ENCODE measurements around the gene INS.
"Not testable (repeated sequence)": the region's sequence is repeated elsewhere in the genome, so short reads cannot be mapped to it uniquely, and the experiment has no call there.

Gene INS

GRCh38 chr11:2132874-2133240, 28.2 kb downstream of the INS start:
- DNase-seq (ENCODE audit: low read depth in 3 of 3): no peak

DNA sequence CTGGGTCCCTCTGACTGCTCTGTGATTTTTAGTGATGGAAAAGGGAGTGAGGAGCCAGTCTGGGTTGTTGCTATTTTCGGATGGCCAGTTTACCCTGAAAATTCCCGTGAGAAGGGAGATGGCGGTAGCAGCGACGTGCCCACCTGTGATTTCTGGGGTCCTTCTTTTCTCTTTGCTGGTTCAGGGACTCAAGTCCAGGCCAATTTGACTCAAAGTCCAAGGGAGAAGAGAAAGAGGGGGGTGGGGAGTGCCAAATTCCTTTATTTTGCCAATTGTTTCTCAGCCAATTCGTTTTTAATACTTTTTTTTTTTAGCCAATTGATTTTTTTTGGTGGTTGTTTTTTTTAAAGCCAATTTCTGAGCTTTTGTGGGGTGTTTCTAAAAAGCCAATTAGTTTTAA, 28.8 kb downstream of the INS start:
- no peak for DNase-seq (ENCODE audit: low read depth in 3 of 3)

DNA sequence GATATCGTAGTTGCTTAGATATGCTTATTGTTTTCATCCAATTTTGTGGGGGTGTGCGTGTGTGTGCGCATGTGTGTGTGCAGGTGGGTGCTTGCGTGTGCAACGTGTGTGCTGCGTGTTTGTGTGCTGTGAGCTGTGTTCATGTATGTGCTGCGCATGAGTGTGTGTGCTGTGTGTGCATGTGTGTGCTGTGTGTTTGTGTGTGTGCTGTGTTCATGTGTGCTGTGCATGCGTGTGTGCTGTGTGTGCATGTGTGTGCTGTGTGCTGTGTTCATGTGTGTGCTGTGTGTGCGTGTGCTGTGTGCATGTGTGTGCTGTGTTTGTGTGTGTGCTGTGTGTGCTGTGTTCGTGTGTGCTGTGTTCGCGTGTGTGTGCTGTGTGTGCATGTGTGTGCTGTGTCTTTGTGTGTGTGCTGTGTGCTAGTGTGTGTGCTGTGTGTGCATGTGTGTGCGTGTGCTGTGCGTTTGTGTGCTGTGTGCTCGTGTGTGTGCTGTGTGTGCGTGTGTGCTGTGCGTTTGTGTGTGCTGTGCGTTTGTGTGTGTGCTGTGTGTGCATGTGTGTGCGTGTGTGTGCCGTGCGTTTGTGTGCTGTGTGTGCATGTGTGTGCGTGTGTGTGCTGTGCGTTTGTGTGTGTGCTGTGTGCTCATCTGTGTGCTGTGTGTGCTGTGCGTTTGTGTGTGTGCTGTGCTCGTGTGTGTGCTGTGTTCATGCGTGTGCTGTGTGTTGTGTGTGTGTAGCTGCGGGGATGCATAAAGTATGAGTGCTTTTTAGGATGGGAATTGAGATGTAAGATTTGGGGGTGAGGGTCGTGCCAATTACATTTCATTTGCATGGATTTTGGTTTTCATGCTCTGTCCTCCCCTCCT, 29.4 kb downstream of the INS start:
- no peak for DNase-seq (ENCODE audit: low read depth in 3 of 3)

GRCh38 chr11:2130881-2131352, 30.1 kb downstream of the INS start:
- DNase-seq (ENCODE audit: low read depth in 3 of 3): no peak

DNA sequence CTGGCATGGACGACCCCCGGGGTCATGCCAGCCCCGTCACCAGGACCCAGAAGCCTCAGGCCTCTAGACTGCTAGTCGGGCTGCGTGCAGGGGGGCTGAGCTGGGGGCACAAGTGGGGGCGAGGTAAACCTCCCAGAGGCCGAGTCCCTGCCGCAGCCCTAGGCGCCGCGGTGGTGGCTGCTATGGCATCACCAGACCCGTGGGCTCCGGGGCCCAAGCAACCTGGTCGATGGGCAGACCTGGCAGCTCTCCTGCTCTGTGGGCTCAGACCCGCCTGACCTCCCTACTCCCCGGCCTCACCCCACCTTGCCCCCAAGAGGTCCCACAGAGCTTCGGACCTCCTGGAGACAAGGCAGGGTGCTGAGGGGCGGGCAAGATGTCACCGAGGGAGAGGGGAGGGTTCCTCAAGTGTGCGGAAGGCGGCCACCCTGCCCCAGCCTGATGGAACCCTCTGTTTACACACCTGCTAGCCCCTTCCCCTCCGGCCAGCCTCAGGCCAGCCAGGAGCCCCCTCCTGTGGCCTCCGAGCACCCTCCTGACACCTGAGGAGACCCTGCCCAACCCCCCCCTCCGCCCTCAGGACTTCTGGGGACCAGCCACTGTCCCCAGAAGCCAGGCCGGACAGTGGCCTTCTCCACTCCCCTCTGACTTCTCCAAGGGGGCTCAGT, 31.2 kb downstream of the INS start:
- DNase-seq (ENCODE audit: low read depth in 3 of 3): no peak

DNA sequence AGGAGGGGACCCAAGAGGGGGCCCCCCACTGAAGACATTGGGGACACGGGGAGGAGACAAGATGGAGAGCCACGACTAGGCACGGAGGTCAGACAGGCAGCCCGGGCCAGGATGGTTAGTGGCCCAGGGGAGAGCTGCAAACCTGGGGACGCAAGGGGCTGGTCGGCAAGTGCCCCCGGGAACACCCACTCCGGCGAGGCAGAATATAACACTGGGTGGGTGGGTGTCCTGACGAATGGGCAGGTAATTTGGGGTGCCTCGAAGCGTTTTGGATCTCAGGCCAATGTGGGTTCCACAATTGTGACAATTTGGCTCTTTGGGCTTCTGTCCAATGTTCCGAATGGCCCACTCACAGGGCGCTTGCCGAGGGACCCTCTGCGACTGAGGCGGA, 31.7 kb downstream of the INS start:
- DNase-seq (ENCODE audit: low read depth in 3 of 3): no peak

DNA sequence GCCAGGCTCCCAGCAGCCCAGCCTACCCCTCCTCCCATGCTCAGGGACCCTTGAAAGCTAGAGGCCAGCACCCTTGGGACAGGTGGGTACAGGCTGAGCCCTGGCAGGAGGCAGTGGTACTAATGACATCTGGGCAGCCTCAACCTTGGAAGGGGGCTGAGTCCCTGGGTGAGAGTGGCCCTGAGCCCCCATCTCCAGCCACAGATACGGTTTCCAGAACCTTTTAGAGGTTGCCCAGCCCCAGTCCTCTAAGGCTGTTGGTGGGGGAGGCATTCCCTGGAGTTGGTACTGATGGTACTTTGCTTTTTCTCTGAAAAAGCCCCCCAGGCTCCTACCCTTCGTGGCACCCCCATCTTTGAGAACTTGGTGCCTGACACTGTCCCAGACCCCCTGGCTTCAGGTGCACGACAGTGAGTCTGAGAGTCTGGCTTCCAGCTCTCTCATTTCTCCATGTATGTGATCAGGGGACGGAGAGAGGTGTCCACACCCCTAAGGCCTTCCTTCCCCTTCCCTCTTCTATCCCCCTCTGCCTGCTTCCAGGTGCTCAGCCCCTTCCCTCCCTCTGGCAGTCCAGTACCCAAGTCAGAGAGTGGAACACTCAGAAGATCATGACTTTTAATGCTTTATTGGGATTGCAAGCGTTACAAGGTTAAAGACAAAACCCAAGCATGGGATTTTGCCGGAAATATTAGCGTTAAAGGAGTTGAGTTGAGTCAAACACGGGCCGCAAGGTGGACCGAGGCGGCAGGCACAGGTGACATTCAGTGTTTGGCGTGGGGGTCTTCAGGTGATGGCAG, 32.3 kb downstream of the INS start:
- no peak for DNase-seq (ENCODE audit: low read depth in 3 of 3)

DNA sequence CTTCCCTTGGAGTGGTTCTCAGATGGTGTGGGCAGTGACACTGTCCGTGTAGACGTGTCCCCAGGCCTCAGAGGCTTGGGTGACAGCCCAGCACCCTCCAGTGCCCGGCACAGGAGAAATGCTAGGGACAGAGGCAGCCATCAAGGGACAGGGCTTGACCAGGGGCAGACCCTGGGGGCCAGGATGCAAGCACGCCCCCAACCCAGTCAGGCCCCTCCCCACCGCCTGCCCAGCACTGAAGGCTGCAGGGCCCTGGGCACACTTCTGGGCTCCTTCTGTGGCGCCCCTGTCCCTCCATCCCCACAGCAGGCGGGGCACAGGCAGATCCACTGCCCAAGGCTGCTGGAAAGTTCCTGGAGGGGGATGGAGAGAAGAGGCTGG, 32.9 kb downstream of the INS start:
- DNase-seq (ENCODE audit: low read depth in 3 of 3): no peak

- no peak for DNase-seq (ENCODE audit: low read depth in 3 of 3)
Measured at GRCh38 chr11:2127482-2128129, 33.4 kb downstream of the INS start.

GRCh38 chr11:2126520-2127085, 34.4 kb downstream of the INS start:
- DNase-seq (ENCODE audit: low read depth in 3 of 3): no peak

- DNase-seq (ENCODE audit: low read depth in 3 of 3): not testable (repeated sequence)
Measured at GRCh38 chr11:2124736-2125484, 36.1 kb downstream of the INS start.

GRCh38 chr11:2123628-2123960, 37.4 kb downstream of the INS start:
- DNase-seq (ENCODE audit: low read depth in 3 of 3): no peak

DNA sequence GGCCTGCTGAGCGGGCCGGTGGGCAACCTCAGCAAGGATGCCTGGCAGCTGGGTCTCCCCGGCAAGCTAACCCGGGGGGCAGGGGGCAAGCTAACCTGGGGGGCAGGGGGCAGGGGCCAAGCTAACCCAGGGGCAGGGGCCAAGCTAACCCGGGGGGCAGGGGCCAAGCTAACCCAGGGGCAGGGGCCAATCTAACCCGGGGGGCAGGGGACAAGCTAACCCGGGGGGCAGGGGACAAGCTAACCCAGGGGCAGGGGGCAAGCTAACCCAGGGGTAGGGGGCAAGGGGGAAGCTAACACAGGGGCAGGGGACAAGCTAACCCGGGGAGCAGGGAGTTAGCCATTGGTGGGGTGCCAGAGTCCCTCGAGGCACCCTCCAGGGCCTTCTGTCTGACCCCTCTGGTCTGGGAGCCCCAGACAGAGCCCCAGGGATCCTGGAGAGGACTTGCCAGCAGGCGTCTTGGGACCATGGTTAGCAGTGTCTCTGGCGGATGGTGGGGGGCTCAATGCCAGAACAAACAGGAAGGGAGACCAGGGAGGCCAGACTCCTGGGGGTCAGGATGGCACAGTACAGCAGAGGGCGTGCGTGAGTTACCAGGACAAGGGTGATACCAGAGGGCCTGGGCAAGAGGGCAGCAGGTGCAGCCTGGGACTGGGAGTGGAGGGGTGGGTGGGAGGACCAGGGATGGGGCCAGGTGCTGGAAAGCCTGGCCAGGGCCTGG, 37.9 kb downstream of the INS start:
- no peak for DNase-seq (ENCODE audit: low read depth in 3 of 3)

DNA sequence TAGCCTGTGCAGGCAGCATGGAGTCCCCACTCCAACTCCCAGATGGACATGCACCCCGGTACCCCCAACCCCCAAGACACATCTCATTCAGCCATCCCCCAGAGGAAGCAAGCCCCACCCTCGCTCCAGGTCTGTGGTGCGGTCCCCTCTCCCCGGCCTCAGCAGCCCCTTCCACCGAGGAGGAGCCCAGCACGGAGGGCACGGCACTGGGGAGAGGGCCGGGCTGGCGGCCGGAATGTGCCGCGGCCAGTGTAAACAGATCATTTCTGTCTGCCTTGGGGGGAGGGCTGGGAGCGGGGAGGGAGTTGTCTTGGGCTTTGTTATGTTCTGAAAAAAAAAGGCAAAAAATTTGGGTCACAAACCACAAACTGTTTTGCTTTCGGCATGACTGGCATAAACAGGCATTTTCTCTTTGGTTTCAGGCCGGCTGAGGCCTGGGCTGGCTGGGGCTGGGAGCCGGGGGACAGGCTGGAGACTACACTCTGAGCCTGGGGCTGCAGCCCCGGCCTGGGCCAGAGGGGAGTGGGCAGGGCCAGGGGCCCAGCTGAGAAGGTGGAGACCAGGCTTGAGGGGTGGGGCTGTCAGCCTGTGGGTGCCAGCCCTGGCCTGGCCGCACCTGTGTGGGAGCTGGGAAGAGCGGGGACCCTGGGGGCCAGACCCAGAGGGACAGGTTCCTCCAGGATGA, 38.6 kb downstream of the INS start:
- no peak for DNase-seq (ENCODE audit: low read depth in 3 of 3)

- no peak for DNase-seq (ENCODE audit: low read depth in 3 of 3)
Measured at GRCh38 chr11:2121227-2122130, 39.5 kb downstream of the INS start.

GRCh38 chr11:2120359-2121100, 40.5 kb downstream of the INS start:
- DNase-seq (ENCODE audit: low read depth in 3 of 3): no peak

GRCh38 chr11:2118677-2119076, 42.3 kb downstream of the INS start:
- DNase-seq (ENCODE audit: low read depth in 3 of 3): no peak

DNA sequence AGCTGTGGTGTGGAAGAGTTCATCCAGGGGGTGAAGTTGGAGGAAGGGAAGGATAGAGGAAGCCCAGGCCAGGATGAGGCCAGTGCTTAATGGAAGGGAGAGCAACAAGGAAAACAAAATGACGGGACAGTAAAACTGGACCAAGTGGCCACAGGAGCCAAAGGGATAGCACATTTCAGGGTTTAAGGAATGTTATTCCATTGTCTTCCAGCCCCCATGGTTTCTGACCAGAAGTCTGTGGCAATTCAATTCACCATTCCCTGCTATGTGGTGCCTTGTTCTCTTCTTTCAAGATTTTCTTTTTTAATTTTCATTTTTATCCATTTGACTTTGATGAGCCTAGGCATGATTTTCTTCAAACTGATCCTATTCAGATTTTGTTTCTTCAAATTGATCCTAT, 44.3 kb downstream of the INS start:
- no peak for DNase-seq (ENCODE audit: low read depth in 3 of 3)

Data from stimulated activated CD4-positive, alpha-beta T cell treated with anti-CD3 and anti-CD28 coated beads, TNF-alpha, amount 100 ng/mL, for 4 hours (primary cell).